ENCODE measurements around the gene MAEA. TPM values are rescaled to one million over a fixed set of nuclear protein-coding genes. Genes with fewer than 3 reads are reported as not detected.

The MAEA gene
- total RNA-seq, 1 donor from 2014 or later = 38.2 TPM

DNA sequence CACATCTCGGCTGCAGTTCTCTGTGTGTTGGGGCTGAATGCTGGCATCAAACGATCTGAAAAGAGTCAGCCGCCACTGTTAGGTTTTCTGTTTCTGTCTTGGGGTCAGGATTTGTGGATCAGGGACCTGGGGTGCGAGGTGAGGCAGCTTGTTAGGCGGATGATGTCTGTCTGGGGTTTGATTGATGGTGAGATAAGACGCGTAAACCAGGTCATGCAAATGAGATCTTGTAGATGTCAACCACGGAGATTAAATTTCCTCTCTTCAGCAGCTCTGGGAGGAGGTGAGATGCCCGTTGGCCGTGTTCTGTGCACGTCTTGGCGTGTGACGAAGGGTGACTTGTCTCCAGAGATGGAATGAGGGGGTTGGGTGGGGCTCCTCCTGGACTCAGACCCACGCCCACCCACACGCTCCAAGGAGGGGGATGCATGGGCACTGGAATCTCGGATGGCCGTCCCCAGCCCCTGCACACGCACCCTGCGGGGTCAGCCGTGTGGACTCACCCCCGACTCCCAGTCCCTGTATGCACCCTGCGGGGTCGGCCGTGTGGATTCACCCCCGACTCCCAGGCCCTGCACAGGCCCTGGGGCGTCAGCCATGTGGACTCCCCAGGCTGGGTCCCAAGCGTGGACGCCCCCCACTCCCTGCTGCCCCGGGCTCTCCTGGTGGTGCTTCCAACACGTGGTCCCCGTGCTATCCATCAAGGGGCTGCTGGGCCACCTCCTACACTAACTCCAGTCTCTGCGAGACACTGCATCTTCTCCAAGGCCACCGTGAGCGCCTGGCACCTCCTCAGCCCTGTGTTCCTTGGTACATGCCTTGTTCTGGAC lies 41.3 kb downstream of the MAEA start:
- H3K79me2 ChIP-seq (ENCODE audit: low read depth) = no peaks in the 10 kb centered on the region
- Mint-ChIP-seq H3K36me3 (peaks cover 13% of the 10 kb centered on the region), H3K4me1 (peaks cover 2% of the 10 kb centered on the region), H3K4me3 (no peak overlapping the region), H3K27me3 (ENCODE audit: insufficient read depth, low read depth) (peaks cover 2% of the 10 kb centered on the region), H3K9me3 (no peaks in the 10 kb centered on the region), H3K27ac (peak overlapping the region; percentile 10)
- no peak overlapping the region for H3K27ac ChIP-seq
- H4K20me1 ChIP-seq (ENCODE audit: low read depth) = peaks cover 4% of the 10 kb centered on the region
- H3K9me3 ChIP-seq (ENCODE audit: low read depth) = no peaks in the 10 kb centered on the region
- H3K4me3 ChIP-seq = no peak overlapping the region
- H3K27me3 ChIP-seq = no peaks in the 10 kb centered on the region
- no peak overlapping the region for H3K4me2 ChIP-seq
- H3F3A ChIP-seq (ENCODE audit: low read depth) = no peaks in the 10 kb centered on the region
- no peak overlapping the region for H3K9ac ChIP-seq
- TF ChIP-seq EZH2 (IDR thresholded peaks at IDR 0.05) (no peak), EZH2phosphoT487 (IDR thresholded peaks at IDR 0.05) (no peak)
- TF ChIP-seq, protein P1, sequence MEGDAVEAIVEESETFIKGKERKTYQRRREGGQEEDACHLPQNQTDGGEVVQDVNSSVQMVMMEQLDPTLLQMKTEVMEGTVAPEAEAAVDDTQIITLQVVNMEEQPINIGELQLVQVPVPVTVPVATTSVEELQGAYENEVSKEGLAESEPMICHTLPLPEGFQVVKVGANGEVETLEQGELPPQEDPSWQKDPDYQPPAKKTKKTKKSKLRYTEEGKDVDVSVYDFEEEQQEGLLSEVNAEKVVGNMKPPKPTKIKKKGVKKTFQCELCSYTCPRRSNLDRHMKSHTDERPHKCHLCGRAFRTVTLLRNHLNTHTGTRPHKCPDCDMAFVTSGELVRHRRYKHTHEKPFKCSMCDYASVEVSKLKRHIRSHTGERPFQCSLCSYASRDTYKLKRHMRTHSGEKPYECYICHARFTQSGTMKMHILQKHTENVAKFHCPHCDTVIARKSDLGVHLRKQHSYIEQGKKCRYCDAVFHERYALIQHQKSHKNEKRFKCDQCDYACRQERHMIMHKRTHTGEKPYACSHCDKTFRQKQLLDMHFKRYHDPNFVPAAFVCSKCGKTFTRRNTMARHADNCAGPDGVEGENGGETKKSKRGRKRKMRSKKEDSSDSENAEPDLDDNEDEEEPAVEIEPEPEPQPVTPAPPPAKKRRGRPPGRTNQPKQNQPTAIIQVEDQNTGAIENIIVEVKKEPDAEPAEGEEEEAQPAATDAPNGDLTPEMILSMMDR (IDR thresholded peaks at IDR 0.05) = no peak
- no peak overlapping the region for H2AFZ ChIP-seq (replicated peaks)
- no peaks in the 10 kb centered on the region for H3K4me1 ChIP-seq
- H3K36me3 ChIP-seq = no peaks in the 10 kb centered on the region
- DNase-seq (ENCODE audit: low spot score) = no peak

DNA sequence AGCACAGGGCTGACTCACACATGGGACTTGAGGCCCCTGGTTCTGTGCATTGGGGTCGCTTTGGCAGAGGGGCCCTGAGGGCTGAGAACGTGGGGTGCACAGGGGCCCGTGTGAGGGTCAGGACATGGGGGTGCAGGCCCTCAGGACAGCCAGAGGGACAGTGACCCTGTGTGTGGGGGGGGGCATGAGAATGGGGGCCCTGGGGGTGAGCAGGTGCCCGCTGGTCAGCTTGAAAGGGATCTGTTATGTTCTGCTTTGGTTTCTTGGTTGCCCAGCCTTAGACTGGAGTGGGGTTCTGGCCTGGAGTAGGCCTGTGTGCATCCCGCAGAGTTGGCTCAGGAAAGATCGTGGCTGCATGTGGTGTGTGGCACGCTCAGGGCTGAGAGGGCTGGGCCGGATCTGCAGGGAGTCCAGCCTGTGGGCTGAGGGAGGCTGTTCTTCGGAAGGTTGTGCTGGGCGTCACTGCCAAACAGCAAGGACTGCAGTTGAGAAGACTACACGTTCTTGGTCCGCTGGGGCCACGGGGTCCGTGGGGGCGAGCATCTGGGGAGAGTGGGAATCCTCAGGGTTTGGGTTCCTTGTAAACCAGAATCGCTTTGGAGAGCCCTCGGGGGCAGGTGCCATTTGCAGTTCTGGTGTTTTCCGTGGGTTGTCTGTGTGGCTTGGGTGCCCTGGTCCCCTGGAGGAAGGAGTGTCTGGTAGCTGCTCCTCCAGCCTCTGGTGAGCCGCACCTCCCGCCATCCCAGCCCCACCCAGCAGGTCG lies 42.1 kb downstream of the MAEA start:
- Mint-ChIP-seq H3K9me3 (no peaks in the 10 kb centered on the region), H3K27ac (peak overlapping the region; percentile 94)

DNA sequence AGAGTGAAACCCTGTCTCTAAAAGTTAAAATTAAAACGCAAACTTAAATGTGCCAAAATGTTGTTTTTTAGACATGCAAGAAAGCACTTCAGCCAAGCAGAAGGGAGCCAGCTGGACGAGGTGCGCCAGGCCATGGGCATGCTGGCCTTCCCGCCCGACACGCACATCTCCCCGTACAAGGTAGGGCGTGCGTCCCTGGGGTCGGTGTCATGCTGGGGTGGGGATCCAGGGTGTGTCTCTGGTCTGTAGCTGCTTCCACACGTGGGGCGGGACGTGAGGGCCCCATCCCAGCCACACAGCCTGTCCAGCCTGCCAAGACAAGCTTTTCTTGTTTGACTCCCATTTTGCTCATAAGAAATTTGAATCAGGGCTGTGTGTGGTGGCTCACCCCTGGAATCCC lies 43.0 kb downstream of the MAEA start:
- H3K9ac ChIP-seq = no peak overlapping the region
- H4K20me1 ChIP-seq (ENCODE audit: low read depth) = peaks cover 4% of the 10 kb centered on the region
- Mint-ChIP-seq H3K4me3 (no peak overlapping the region), H3K27ac (peak overlapping the region; percentile 33), H3K27me3 (ENCODE audit: insufficient read depth, low read depth) (peaks cover 4% of the 10 kb centered on the region), H3K9me3 (peaks cover 2% of the 10 kb centered on the region), H3K4me1 (peaks cover 2% of the 10 kb centered on the region), H3K36me3 (peaks cover 28% of the 10 kb centered on the region)
- H3K4me3 ChIP-seq = no peak overlapping the region
- H3K27me3 ChIP-seq = no peaks in the 10 kb centered on the region
- DNase-seq (ENCODE audit: low spot score) = no peak
- no peaks in the 10 kb centered on the region for H3K9me3 ChIP-seq (ENCODE audit: low read depth)
- H3K4me1 ChIP-seq = no peaks in the 10 kb centered on the region
- H3K27ac ChIP-seq = no peak overlapping the region
- H3F3A ChIP-seq (ENCODE audit: low read depth) = no peaks in the 10 kb centered on the region
- no peak overlapping the region for H2AFZ ChIP-seq (replicated peaks)
- H3K79me2 ChIP-seq (ENCODE audit: low read depth) = no peaks in the 10 kb centered on the region
- TF ChIP-seq EZH2 (IDR thresholded peaks at IDR 0.05) = no peak
- TF ChIP-seq EZH2phosphoT487 (IDR thresholded peaks at IDR 0.05) = no peak
- TF ChIP-seq, protein P1 (IDR thresholded peaks at IDR 0.05) = no peak
- H3K36me3 ChIP-seq = no peaks in the 10 kb centered on the region
- H3K4me2 ChIP-seq = no peak overlapping the region

More for the DNA sequence above, 42.1 kb downstream of the MAEA start:
- no peaks in the 10 kb centered on the region for H3F3A ChIP-seq (ENCODE audit: low read depth)
- no peaks in the 10 kb centered on the region for H3K4me1 ChIP-seq
- no peak overlapping the region for H3K4me2 ChIP-seq
- Mint-ChIP-seq H3K4me1 (peaks cover 2% of the 10 kb centered on the region), H3K27me3 (ENCODE audit: insufficient read depth, low read depth) (peaks cover 2% of the 10 kb centered on the region), H3K36me3 (peaks cover 19% of the 10 kb centered on the region), H3K4me3 (no peak overlapping the region)
- H3K79me2 ChIP-seq (ENCODE audit: low read depth) = no peaks in the 10 kb centered on the region
- no peaks in the 10 kb centered on the region for H3K9me3 ChIP-seq (ENCODE audit: low read depth)
- no peak overlapping the region for H3K27ac ChIP-seq
- DNase-seq (ENCODE audit: low spot score) = no peak
- no peaks in the 10 kb centered on the region for H3K27me3 ChIP-seq
- no peak overlapping the region for H3K4me3 ChIP-seq
- TF ChIP-seq, protein P1 (IDR thresholded peaks at IDR 0.05) = no peak
- TF ChIP-seq EZH2 (IDR thresholded peaks at IDR 0.05) = no peak
- TF ChIP-seq EZH2phosphoT487 (IDR thresholded peaks at IDR 0.05) = no peak
- no peak overlapping the region for H2AFZ ChIP-seq (replicated peaks)
- no peaks in the 10 kb centered on the region for H3K36me3 ChIP-seq
- peaks cover 4% of the 10 kb centered on the region for H4K20me1 ChIP-seq (ENCODE audit: low read depth)
- H3K9ac ChIP-seq = no peak overlapping the region
